HL-60/S4 (cell line): Measurements from ENCODE around the gene PPM1G.
"Not testable (repeated sequence)": the region's sequence is repeated elsewhere in the genome, so short reads cannot be mapped to it uniquely, and the experiment has no call there.

ENCODE experiments used
- in situ Hi-C: fragments of 300-500 bp; cut with MboI; formaldehyde crosslinking; loops from 2 replicates; pipeline ENCODE4 v1.14.3; 2022; ENCODE audit warnings: low sequenced_read_pairs

PPM1G gene

GRCh38 chr2:27409321-27410073, at the start of gene PPM1G:
PPM1G (minus strand) TSS chr2:27409591; CDS start chr2:27409422, 169 bp downstream.
- in situ Hi-C loops, result no loop called here

GRCh38 chr2:27453968-27454367, 44.6 kb upstream of the PPM1G start:
- in situ Hi-C loops, result no loop called here

GRCh38 chr2:27451095-27451494, 41.7 kb upstream of the PPM1G start:
- in situ Hi-C loops, result no loop called here

- in situ Hi-C loops, result no loop called here
Observed at GRCh38 chr2:27448381-27448780, 39.0 kb upstream of the PPM1G start.

- in situ Hi-C loops, result no loop called here
Observed at GRCh38 chr2:27446057-27446456, 36.7 kb upstream of the PPM1G start.

GRCh38 chr2:27445615-27446014, 36.2 kb upstream of the PPM1G start:
- in situ Hi-C loops, result no loop called here

- in situ Hi-C loops, result no loop called here
Observed at GRCh38 chr2:27445155-27445554, 35.8 kb upstream of the PPM1G start.

GRCh38 chr2:27442920-27443282, 33.5 kb upstream of the PPM1G start:
- in situ Hi-C loops, result no loop called here

GRCh38 chr2:27441958-27442919, 32.8 kb upstream of the PPM1G start, which contains the start of gene KRTCAP3:
KRTCAP3 (plus strand) TSS chr2:27442381; CDS start chr2:27442413, 32 bp downstream.
- in situ Hi-C loops, result no loop called here

GRCh38 chr2:27441226-27441926, 32.0 kb upstream of the PPM1G start:
- in situ Hi-C loops, result no loop called here

GRCh38 chr2:27435628-27436027, 26.2 kb upstream of the PPM1G start:
- in situ Hi-C loops, result no loop called here

- in situ Hi-C loops, result no loop called here
Observed at GRCh38 chr2:27431395-27431794, 22.0 kb upstream of the PPM1G start.

GRCh38 chr2:27428978-27429541, 19.7 kb upstream of the PPM1G start:
- in situ Hi-C loops, result no loop called here

- in situ Hi-C loops, result no loop called here
Observed at GRCh38 chr2:27428213-27428977, 19.0 kb upstream of the PPM1G start, which contains the start of gene NRBP1. NRBP1 (plus strand) TSS chr2:27428631; CDS start chr2:27433274, 4,643 bp downstream.

GRCh38 chr2:27427863-27428212, 18.4 kb upstream of the PPM1G start:
- in situ Hi-C loops, result no loop called here

- in situ Hi-C loops, result not testable (repeated sequence)
Observed at GRCh38 chr2:27425039-27425438, 15.6 kb upstream of the PPM1G start.

GRCh38 chr2:27422958-27423357, 13.6 kb upstream of the PPM1G start:
- in situ Hi-C loops, result no loop called here

GRCh38 chr2:27421660-27422250, 12.4 kb upstream of the PPM1G start:
- in situ Hi-C loops, result no loop called here

- in situ Hi-C loops, result no loop called here
Observed at GRCh38 chr2:27420996-27421395, 11.6 kb upstream of the PPM1G start.

- in situ Hi-C loops, result no loop called here
Observed at GRCh38 chr2:27416151-27416550, 6.8 kb upstream of the PPM1G start.
